Fibroblast of peridontal ligament (primary cell): ENCODE measurements around the gene CACNG7.

ENCODE experiments used
- DNase-seq: peaks from one replicate; pipeline ENCODE4 v3.0.0-alpha.2; 2010; ENCODE audit errors: extremely low read depth

The CACNG7 gene

DNA sequence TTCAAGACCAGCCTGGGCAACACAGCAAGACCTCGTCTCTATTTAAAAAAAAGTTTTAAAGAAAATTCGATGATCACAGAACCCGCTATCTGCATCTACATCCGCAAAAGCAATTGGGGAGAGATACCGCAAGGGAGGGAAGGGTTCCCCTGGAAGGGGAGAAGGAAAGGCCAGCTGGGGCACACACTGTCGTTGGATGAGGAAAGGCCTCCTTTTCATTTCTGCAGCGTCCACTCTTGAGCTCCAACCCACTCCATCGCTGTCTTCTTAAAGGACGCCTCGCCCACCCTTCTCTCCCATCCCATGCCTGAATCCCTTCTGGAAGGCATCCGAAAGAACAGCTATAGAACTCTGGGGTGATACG is 30.3 kb upstream of the CACNG7 start:
- DNase-seq = no peak

- peak; percentile 86 for DNase-seq
Observed at GRCh38 chr19:53879140-53880081, 29.7 kb upstream of the CACNG7 start.

DNA sequence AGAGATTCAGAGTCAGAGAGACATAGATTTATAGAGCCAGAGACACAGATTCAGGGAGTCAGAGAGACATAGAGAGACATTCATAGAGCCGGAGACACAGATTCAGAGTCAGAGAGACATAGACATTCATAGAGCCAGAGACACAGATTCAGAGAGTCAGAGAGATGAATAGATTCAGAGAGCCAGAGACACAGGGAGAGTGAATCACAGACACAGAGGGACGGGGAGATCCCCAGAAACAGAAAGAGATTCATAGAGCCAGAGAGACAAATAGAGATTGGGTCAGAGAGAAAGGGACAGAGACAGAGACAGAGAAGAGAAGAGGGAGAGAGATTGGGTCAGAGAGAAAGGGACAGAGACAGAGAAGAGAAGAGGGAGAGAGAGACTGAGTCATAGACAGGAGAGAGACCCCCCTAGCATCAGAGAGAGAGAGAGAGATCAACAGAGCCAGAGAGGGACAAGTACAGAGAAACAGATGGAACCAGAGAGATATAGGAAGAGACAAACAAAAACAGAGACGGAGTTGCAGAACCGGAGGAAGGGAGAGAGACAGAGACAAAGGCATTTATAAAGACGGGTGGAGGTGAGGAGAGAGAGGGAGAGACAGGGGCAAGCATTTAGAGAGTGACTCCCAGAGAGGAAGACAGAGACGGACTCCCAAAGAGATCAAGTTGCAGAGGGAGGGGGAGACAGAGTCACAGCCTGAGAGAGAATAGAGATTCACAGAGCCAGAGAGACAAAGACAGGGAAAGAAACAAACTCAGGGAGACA is 28.2 kb upstream of the CACNG7 start:
- no peak for DNase-seq

- no peak for DNase-seq
Observed at GRCh38 chr19:53881482-53882390, 27.3 kb upstream of the CACNG7 start, which contains the start of gene PRKCG. Gene PRKCG (plus strand): TSS chr19:53882197. CDS start chr19:53882495, 298 bp downstream.

DNA sequence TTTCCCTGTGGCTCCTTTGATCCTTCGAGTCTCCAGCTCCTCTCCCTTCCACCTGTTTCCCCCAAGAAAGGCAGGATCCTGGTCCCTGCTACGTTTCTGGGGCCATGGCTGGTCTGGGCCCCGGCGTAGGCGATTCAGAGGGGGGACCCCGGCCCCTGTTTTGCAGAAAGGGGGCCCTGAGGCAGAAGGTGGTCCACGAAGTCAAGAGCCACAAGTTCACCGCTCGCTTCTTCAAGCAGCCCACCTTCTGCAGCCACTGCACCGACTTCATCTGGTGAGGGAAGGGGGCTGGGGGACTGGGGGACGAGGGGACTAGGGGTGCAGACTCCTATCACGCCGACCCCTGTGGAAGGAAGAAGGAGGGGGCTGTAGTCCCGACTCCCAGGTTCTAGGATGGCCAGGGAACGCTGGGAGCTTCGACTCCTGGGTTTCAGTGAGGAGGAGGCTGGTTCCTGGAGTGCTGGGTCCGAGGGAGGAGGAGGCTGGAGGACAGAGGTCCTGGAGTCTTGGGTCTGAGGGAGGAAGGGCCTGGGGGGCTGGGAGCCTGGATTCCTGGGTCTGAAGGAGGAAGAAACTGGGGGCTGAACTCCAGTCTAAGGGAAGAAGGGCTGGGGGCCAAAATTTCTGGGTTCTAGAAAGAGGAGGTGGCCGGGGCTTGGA is 26.6 kb upstream of the CACNG7 start:
- DNase-seq = no peak

- no peak for DNase-seq
Observed at GRCh38 chr19:53883231-53883661, 25.8 kb upstream of the CACNG7 start.

DNA sequence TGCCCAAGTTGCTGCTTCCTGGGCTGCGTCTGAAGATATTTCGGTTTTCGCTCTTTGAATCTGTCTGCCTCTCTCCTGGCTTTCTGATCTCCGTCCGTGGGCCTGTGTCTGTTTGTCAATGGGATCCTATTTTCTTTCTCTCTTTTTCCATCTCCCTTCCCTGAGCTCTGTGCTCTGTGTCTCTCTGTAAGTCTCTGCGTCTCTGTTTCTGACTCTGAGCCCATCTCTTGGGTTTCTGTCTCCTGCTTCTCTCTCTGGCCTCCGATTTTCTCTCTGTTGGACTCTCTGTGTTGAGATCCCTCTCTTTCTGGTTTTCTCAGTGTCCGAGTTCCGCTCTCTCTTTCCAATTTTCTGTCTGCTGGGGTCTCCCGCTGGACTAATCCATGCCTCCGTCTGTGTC is 25.3 kb upstream of the CACNG7 start:
- DNase-seq = no peak

DNA sequence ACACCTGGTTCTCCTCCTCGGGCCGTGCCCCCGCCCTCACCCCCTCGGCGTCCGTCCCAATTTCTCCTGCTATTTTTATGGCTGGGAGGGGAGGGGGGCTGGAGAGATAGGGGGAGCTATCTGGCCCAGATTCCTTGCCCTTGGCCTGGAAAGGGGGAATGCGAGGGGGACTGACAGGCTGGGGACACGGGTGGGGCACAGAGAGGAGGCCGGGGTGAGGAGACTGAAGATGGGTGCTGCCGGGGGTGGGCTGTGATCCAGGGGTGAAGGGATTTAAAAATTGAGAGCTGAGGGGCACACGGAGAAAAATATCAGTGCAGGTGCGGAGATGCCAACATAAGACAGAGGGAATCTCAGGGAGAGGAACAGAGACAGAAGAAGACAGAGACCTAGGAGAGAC is 24.8 kb upstream of the CACNG7 start:
- no peak for DNase-seq

DNA sequence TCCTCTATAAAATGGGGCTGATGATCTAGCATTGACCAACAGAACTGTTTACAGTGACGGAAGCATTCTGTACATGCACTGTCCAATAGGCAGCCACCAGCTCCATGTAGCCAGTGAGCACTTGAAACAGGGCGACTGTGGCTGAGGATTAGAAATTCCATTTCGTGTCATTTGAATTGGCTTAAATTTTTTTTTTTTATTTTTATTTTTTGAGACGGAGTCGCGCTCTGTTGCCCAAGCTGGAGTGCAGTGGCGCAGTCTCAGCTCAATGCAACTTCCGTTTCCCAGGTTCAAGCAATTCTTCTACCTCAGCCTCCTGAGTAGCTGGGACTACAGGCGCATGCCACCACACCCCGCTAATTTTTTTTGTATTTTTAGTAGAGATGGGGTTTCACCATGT is 24.0 kb upstream of the CACNG7 start:
- DNase-seq = no peak

DNA sequence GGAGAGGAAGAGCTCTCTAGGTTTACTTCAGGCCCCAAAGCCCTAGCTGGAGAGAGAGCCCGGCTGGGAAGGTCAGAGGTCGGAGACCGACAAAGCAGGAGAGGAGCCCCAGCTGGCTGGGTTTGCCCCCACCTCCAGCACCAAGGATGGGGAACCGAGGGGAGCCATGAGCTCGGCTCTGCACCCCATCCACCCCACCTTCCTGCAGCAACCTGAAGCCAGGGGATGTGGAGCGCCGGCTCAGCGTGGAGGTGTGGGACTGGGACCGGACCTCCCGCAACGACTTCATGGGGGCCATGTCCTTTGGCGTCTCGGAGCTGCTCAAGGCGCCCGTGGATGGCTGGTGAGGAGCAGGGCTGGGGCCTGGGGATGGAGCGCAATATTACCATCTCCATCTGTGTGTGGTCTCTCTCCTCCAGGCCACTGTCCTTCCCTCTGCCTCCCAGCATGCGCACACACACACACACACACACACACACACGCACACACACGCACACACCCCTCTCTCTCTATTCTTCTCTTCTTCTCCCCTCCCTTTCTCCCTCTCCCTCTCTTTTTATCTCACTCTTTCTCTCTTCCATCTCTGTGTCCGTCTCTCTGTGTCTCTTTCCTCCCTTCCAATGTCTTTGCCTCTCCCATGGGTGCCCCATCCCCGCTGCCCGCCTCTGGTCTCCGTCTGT is 16.6 kb upstream of the CACNG7 start:
- no peak for DNase-seq

- DNase-seq = no peak
Observed at GRCh38 chr19:53892981-53893325, 16.1 kb upstream of the CACNG7 start.

DNA sequence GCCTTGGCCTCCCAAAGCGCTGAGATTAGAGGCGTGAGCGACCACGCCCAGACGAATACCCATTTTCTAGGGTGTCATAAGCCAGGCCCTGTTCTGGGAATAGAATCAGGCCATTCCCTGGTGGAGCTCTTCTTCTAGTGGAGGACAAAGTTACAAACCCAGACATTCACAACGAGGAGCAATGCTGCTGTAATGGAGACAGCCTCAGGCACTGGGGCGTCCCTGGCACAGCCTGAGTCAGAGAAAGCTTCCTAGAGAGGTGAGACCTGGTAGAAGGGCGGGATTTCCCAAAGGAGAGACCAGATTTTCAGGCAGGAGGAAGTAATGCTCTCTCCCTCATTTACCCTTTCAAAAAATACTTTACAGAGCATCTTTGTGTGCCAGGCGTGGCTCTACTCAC is 14.4 kb upstream of the CACNG7 start:
- no peak for DNase-seq

DNA sequence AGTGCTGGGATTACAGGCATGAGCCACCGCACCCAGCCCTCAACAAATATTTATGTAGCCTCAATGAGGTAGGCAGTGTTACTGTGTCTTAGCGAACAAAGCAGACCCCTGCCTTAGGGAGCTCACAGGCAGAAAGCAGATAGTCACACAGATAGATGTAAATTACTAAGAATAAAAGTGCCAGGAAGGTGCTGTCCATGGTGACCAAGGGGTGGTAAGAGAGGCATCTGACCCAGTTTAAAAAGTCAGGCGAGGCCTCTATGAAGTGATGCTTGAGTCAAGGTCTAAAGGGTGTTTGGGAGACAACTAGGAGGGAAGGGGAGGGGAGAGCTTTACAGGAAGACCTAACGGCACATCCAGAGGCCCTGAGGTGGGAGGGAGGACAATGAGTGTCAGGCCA is 12.4 kb upstream of the CACNG7 start:
- DNase-seq = no peak

GRCh38 chr19:53897459-53897858 is 11.6 kb upstream of the CACNG7 start:
- DNase-seq = no peak

GRCh38 chr19:53898166-53898565 is 10.9 kb upstream of the CACNG7 start:
- DNase-seq = no peak

DNA sequence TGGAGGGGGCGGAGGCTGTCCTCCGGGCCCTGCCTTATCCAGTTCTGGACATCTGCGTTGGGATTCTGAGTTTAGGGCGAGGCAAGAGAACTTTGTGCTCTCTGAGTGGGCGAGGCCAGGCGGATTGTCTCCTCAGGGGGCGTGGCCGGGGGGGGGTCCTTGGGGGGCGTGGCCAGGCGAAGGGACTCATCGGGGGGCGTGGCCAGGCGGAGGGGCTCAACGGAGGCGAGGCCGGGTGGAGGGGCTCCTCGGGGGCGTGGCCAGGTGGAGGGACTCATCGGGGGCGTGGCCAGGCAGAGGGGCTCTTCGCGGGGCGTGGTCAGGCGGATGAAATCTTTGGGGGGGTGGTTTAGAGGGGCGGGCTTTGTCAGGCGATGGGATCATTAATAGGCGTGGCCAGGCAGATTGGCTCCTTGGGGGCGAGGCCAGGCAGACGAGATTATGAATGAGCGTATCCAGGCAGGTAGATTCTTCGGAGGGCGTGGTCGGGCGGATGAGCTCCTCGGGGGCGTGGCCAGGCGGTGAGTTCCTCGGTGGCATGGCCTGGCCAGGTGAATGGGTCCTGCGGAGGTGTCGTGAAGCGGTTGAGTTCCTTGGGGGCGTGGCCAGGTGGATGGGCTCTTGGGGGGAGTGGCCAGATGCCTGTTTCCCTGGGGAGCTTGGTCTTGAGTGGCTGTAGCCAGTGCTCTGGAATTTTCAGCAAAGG is 10.3 kb upstream of the CACNG7 start:
- DNase-seq = no peak

DNA sequence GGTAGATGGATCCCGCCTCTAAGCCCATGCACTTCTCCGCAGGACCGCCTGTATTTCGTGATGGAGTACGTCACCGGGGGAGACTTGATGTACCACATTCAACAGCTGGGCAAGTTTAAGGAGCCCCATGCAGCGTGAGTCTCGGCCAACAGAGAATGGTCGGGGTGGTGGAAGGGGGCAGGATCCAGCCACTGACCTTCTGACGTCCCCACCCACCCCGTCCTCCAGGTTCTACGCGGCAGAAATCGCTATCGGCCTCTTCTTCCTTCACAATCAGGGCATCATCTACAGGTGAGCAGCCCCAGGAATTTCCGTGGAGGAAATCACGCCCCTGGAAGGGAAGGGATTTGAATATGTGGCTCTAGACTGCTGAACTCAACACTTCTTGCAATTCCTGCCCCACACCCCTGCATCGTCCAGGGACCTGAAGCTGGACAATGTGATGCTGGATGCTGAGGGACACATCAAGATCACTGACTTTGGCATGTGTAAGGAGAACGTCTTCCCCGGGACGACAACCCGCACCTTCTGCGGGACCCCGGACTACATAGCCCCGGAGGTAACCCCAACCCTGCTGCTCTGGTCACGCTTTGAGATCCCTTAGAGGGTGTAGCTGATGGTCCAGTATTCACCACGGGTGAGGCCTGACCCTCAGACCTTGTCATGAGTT is 8.8 kb upstream of the CACNG7 start:
- no peak for DNase-seq

- peak; percentile 41 for DNase-seq
Observed at GRCh38 chr19:53903055-53903680, 5.9 kb upstream of the CACNG7 start.

- no peak for DNase-seq
Observed at GRCh38 chr19:53904909-53905308, 4.2 kb upstream of the CACNG7 start.
